ENCODE data around the gene RFX1.

Gene RFX1

GRCh38 chr19:13996928-13997630, 9.0 kb downstream of the RFX1 start:
- DNase-seq (ENCODE audit: low read depth in 2 of 2), result no peak

- DNase-seq (ENCODE audit: low read depth in 2 of 2), result no peak
These were observed 10.0 kb downstream of the RFX1 start for GRCh38 chr19:13995878-13996765.

- DNase-seq (ENCODE audit: low read depth in 2 of 2), result no peak
These were observed 10.9 kb downstream of the RFX1 start for GRCh38 chr19:13995017-13995728.

GRCh38 chr19:13993590-13994300, 12.4 kb downstream of the RFX1 start:
- DNase-seq (ENCODE audit: low read depth in 2 of 2), result no peak

GRCh38 chr19:13992025-13992424, 14.1 kb downstream of the RFX1 start:
- no peak for DNase-seq (ENCODE audit: low read depth in 2 of 2)

GRCh38 chr19:13990085-13990484, 16.0 kb downstream of the RFX1 start:
- DNase-seq (ENCODE audit: low read depth in 2 of 2), result no peak

- DNase-seq (ENCODE audit: low read depth in 2 of 2), result no peak
These were observed 16.6 kb downstream of the RFX1 start for GRCh38 chr19:13989487-13989886.

GRCh38 chr19:13987101-13987890, 18.8 kb downstream of the RFX1 start:
- DNase-seq (ENCODE audit: low read depth in 2 of 2), result no peak

GRCh38 chr19:13986348-13986904, 19.7 kb downstream of the RFX1 start:
- DNase-seq (ENCODE audit: low read depth in 2 of 2), result peak; percentile 97 to 98

GRCh38 chr19:13985771-13986347, 20.3 kb downstream of the RFX1 start:
- DNase-seq (ENCODE audit: low read depth in 2 of 2), result no peak

GRCh38 chr19:13984875-13985741, 21.0 kb downstream of the RFX1 start:
- DNase-seq (ENCODE audit: low read depth in 2 of 2), result no peak

- no peak for DNase-seq (ENCODE audit: low read depth in 2 of 2)
These were observed 21.9 kb downstream of the RFX1 start for GRCh38 chr19:13984186-13984585.

- DNase-seq (ENCODE audit: low read depth in 2 of 2), result no peak
These were observed 22.8 kb downstream of the RFX1 start for GRCh38 chr19:13983213-13983889.

- DNase-seq (ENCODE audit: low read depth in 2 of 2), result no peak
These were observed 23.3 kb downstream of the RFX1 start for GRCh38 chr19:13982773-13983172.

- DNase-seq (ENCODE audit: low read depth in 2 of 2), result no peak
These were observed 24.1 kb downstream of the RFX1 start for GRCh38 chr19:13981988-13982501.

- no peak for DNase-seq (ENCODE audit: low read depth in 2 of 2)
These were observed 24.7 kb downstream of the RFX1 start for GRCh38 chr19:13981467-13981866.

GRCh38 chr19:13981021-13981420, 25.1 kb downstream of the RFX1 start:
- DNase-seq (ENCODE audit: low read depth in 2 of 2), result no peak

GRCh38 chr19:13980340-13980739, 25.8 kb downstream of the RFX1 start:
- DNase-seq (ENCODE audit: low read depth in 2 of 2), result no peak
